Stromal cell of bone marrow (primary cell): ENCODE results near the gene MYO1B.

ENCODE experiments used
- DNase-seq: peaks from one replicate; pipeline ENCODE4 v3.0.0-alpha.2; 2012; ENCODE audit warnings: low read depth

The MYO1B gene

GRCh38 chr2:191226196-191226595 lies 19.0 kb upstream of the MYO1B start:
- no peak for DNase-seq

- no peak for DNase-seq
Observed at GRCh38 chr2:191228333-191228732, 16.9 kb upstream of the MYO1B start.

GRCh38 chr2:191228861-191229260 lies 16.3 kb upstream of the MYO1B start:
- no peak for DNase-seq

GRCh38 chr2:191230174-191230573 lies 15.0 kb upstream of the MYO1B start:
- DNase-seq, result peak; percentile 83

- DNase-seq, result no peak
Observed at GRCh38 chr2:191231995-191232394, 13.2 kb upstream of the MYO1B start.

- DNase-seq, result no peak
Observed at GRCh38 chr2:191233533-191233932, 11.7 kb upstream of the MYO1B start.

GRCh38 chr2:191234376-191234775 lies 10.8 kb upstream of the MYO1B start:
- DNase-seq, result no peak

- no peak for DNase-seq
Observed at GRCh38 chr2:191240871-191241270, 4.3 kb upstream of the MYO1B start.

- DNase-seq, result no peak
Observed at GRCh38 chr2:191241418-191241817, 3.8 kb upstream of the MYO1B start.

- no peak for DNase-seq
Observed at GRCh38 chr2:191243154-191243553, 2.0 kb upstream of the MYO1B start.

- DNase-seq, result no peak
Observed at GRCh38 chr2:191244350-191244749, 854 bp upstream of the MYO1B start.

GRCh38 chr2:191245869-191246531 lies 796 bp downstream of the MYO1B start:
- DNase-seq, result no peak

GRCh38 chr2:191246820-191247380 lies 1.7 kb downstream of the MYO1B start:
- DNase-seq, result no peak

GRCh38 chr2:191247381-191248057 lies 2.3 kb downstream of the MYO1B start:
- DNase-seq, result peak; percentile 88

- no peak for DNase-seq
Observed at GRCh38 chr2:191249156-191249813, 4.1 kb downstream of the MYO1B start.

- no peak for DNase-seq
Observed at GRCh38 chr2:191250400-191250799, 5.2 kb downstream of the MYO1B start.

- no peak for DNase-seq
Observed at GRCh38 chr2:191250986-191251385, 5.8 kb downstream of the MYO1B start.

GRCh38 chr2:191252699-191253098 lies 7.5 kb downstream of the MYO1B start:
- DNase-seq, result no peak

GRCh38 chr2:191253476-191253875 lies 8.3 kb downstream of the MYO1B start:
- no peak for DNase-seq

- no peak for DNase-seq
Observed at GRCh38 chr2:191255271-191255670, 10.1 kb downstream of the MYO1B start.

- DNase-seq, result no peak
Observed at GRCh38 chr2:191255756-191256312, 10.6 kb downstream of the MYO1B start.

GRCh38 chr2:191257934-191258333 lies 12.7 kb downstream of the MYO1B start:
- no peak for DNase-seq

GRCh38 chr2:191258996-191259395 lies 13.8 kb downstream of the MYO1B start:
- DNase-seq, result no peak
